ENCODE data around the gene GLI2.

Gene GLI2

DNA sequence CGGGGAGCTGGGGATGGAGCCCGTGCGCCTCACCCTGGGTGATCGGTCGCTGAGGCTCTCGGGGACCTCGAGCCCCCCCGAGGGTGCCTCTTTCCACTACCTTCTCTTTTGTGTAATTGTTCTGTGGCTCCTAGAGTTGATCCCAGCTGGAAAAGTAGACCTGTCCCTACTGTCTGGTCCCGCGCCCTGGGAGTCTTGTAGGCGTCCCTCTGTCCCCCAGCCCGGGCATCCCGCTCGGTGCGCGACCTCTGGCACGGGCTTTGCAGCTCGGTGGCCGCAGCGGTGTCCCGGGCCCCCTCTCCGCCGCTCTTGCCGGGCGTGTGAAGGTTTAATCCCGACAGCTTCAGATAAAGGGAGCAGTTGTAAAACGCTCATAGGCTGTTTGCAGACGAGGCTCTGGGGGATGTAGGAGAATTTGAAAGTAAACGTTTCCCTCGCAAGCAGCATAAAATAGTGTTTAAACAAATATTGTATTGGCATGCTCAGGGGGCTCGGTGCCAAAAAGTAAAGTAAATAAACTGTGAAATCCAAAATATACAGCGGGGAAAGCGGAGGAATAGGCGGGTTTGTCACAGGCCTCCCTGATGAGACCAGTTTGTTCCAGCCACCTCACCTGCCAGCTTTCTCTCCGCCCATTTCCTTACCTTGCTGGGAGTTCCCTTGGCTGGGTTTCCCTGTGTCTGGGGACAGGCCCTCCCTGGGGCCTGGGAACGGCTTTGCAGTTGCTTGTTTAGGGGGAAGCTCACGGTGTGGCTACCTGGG, 1.9 kb downstream of the GLI2 start:
- DNase-seq (ENCODE audit: low read depth in 2 of 2): no peak

DNA sequence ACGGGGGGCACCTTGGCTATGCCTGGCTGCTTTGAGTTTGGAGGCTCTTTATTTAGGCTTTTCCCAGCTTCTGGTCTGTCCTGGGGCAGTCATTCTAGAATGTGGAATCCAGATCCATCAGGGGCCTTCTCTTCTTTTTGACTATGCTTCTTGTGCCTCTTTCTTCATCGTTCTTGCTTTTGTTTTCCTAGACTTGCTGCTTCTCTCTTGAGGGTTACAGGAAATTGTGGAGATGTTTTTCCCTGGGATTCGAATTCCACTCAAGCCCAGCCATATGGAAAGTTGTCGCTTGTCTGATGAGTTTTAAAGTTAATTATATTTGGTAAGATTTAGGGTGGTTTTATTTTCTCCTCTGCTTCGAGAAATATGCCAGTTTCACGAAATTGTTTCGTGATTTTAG, 2.4 kb downstream of the GLI2 start:
- no peak for DNase-seq (ENCODE audit: low read depth in 2 of 2)

DNA sequence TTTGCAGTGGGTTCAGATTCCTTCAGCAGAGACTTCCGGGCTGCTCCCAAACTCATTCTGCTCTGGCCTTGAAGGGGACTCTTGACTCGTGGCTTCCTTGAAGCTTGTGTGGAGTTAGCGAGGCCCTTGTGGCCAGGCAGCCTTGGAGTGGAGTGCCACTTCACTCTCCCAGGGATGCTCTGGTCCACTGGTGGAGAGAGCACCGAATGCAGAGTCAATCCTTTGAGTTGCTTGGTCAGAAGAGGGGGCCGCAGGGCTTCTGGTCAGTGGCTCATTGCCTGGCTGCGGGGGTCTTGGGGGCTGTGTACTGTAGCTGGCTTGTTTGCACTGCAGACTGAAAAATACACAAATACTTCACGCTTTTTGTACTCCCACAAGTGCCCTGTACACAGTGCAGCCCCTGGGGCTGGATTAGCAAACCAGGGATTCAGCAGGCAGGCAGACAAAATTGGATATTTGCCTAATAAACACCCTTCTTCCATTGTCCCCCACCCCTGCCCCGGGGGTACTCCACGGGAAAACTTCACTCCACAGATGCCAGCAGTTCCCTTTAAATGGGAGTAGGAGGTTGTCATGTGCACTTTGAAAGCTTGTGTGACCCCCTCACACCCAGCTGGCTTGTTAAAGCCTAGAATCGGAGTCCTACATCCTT, 3.2 kb downstream of the GLI2 start:
- DNase-seq (ENCODE audit: low read depth in 2 of 2): no peak

DNA sequence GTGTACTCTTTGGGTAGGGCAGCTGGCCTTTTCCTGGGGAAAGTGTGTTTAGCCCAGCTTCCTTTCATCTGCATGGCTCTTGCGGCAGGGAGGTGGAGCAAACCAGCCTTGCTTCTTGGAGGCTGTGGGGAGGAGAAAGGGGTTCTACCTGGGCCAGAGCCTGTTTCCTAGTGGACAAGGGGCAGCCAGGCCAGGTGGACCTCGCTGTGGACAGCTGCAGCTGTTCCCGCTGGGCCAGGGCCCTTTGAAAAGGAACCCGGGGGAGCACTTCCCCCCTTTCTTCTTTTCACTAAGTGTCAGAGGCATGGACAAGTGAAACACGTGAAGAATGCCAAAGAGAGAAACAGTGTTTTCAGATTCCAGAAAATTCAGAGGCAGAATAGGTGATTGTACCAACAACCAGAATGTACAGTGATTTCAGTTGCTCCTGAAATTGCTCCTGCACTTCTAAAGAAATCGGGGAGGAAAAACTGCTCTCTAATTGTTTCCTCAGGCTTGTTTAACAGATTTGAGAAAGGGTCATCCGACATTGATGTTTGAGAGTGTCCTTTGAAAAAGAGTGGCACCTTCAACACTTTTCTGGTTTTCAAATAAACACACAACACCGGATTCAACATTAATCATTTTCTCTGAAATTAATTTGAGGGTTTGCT, 3.9 kb downstream of the GLI2 start:
- no peak for DNase-seq (ENCODE audit: low read depth in 2 of 2)

DNA sequence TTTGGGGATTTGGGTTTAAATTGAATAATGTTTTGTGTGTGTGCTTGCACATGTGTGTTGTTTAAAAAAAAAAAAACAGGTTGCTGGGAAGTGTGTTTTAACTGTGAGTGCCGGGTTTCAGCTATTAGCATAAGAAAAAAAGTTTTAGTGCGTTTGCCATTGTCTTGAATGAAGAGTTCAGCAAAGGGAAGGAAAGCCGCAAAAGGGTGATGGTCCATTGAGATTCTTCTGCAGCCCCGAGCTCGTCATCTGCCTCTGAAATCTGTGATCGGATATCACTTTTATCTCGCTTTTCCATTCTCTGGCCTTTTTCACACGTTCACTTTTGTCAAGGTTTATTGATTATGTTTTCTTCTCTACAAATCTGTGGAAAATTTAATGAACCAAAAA, 4.7 kb downstream of the GLI2 start:
- no peak for DNase-seq (ENCODE audit: low read depth in 2 of 2)

DNA sequence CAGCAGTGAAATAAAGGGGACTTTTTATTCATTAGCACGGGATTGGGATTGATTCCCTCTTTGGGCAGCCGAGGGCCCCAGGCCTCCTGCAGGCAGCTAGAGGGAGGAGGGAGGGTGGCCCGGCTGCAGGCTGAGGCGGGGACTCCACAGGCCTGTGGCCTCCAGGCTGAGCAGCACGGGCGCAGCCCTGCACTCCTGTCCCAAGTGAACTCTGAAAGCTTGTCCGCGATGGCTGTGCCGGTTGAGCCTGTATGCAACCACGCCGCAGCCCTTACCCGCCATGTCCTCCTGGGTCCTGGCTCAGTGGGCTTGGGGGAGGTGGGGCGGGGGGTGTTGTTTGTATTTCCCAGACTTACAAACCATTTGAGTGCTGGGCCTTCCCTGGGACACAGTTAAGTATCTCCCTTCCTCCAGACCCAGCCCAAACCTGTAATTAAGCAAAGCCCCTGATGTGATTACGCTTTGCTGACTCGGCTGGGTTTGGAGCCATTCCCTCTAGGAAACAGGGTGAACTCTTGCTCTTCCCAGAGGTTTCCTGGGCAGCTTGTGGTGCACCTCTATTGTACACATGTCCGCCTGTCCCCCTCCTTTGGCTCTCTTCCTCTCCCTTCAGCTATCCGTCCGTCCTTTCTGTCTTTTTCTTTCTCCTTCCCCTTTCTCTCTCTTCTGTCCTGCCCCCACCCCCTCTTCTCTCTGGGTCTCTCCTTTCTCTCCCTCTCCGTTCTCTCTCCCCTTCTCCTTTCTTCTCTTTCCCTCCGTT, 5.3 kb downstream of the GLI2 start:
- no peak for DNase-seq (ENCODE audit: low read depth in 2 of 2)

DNA sequence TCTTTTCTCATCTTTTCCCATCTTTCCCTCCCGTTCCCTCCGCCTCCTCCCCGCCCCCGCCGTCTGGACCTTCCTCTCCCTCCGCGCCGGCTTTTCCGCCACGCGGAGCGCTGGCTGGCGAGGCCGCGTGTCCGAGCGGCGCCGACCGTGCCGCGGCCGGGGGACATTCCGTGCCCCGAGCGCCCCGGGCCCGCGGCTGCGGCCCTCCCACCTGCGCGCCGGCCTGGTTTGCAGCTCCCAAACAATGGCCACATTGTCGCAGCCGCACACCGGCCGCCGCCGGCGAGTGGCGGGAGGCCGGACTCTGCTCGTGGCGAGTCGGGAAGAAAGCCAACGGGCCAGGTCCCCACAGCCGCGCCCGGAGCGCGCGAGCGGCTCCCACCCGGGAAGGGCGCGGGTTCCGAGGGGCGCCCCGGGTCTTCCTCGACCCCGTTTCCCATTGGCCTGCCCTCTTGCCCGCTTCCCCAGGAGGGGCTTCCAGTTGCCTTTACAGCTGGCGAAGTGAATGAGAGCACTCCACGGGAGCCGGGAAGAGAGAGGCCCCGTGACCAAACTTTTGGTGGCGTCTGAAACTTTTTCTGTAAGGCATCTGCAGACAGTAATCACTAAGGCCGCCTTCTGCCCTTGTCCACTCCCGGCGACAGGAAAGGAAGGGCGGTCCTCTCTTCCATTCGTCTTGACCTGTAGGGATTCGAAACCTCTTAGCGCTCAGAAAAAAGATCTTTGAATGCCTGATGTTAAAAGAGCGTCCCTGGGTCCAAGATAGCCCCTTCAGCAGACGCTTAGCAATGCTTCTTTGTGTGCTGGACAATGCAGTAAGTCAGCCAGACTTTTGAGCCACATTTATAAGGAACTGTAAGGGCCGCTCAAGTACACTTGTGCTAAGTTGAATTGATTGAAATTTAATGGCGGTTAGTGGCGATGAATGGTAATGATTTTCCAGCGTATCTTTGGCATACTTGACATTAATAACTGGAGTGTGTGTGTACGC, 6.2 kb downstream of the GLI2 start:
- DNase-seq (ENCODE audit: low read depth in 2 of 2): no peak

DNA sequence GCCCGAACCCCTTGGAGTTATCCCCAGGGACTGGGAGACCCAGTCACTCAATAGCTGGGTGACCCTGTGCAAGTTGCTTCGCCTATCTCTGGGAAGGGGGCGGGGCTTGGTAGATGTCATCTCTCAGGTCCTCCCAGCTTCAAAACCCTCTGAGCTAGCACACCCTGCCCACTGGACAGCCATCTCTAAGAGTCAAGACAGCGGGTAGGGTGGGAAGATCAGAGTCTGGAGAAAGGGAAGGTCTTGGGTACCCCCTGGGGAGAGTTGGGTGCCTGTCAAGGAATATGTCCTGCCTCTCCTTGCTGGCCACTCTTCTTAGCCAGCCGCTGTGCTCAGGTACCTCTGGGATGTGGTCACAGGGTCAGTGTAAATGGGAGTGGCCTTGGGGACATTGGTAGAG, 8.0 kb downstream of the GLI2 start:
- no peak for DNase-seq (ENCODE audit: low read depth in 2 of 2)

DNA sequence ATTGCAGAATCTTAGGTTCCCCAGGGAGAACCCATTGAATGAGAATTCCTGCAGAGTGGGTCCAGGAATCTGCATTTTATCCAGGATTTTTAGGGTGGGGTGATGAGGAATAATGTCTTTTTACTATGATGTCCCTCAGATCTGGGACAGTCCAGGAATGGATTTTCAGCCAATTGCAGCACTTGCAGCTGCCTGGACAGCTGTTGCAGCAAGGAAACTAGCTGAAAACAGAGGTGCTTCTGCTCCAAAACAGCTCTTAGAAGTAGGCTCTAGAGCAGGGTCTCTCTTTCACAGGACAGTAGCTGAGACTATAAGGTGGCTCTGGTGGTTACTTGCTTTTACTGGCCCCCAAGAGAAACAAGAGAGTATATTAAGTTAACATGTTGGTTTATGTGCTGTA, 9.1 kb downstream of the GLI2 start:
- DNase-seq (ENCODE audit: low read depth in 2 of 2): no peak

DNA sequence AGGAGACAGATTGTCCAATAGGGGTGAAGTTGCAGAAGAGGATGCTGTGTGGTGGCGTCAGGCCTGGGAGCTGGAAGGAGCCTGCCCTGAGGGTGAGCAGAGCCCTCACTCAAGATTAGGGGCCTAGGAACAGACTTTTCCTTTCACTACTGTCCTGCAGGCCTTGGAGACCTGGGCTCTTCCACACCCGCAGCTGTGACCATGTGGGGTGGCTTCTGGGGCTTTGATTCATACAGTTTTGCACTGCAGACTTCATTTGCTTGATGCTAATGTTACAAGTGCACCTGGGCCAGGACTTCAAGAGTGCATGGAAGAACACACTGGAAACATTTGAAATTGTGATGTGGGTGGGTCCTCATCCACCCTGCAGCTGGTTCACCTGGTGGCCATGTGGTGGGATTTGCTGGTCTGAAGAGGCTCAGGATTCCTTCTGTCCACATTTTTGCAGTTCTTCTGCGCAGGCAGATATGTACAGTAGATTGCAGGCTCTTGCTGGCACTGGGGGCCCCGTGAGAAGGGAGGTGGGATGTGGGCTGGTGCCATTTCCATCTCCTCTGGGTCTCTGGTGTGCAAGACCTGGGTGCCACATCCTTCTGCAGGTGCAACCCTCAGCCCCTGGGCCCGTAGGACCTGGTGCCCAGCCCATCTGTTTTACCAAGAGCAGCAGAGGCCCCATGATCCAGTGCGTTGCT, 9.9 kb downstream of the GLI2 start:
- DNase-seq (ENCODE audit: low read depth in 2 of 2): no peak

DNA sequence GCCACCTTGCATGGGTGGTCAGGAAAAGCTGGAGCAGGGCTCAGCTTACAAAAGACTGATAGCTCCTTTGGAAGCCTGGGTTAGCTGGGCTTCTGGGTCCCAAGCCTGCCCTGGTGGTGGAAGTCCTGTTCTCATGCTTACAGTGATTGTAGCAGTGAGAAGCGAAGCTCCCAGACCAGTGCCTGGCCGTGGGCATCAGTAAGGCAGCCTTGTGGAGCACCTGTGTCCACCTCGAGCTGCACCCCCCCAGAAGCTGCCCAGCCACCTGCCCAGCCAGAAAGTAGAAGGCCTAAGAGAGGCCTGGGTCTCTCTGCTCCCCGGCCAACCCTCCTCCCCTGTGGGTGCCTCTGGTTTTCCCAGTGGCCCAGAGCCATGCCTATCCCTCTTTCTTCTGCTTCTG, 10.5 kb downstream of the GLI2 start:
- no peak for DNase-seq (ENCODE audit: low read depth in 2 of 2)

DNA sequence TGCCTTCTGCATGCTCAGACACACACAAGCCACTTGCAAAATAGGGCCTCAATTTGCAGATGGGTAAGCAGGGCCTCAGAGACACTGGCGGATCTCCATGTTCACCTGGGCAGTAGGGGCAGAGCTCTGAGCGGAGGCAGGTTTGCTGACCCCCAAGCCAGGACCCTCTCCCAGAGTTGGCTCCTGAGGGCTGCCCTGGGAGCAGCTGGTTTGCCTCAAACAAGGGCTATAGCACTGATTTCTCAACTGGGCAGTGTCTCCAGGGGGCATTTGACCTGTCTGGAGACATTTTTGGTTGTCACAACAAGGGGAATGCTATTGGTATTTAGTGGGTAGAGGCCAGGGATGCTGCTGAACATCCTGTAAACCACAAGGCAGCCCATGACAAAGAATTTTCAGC, 11.6 kb downstream of the GLI2 start:
- no peak for DNase-seq (ENCODE audit: low read depth in 2 of 2)

DNA sequence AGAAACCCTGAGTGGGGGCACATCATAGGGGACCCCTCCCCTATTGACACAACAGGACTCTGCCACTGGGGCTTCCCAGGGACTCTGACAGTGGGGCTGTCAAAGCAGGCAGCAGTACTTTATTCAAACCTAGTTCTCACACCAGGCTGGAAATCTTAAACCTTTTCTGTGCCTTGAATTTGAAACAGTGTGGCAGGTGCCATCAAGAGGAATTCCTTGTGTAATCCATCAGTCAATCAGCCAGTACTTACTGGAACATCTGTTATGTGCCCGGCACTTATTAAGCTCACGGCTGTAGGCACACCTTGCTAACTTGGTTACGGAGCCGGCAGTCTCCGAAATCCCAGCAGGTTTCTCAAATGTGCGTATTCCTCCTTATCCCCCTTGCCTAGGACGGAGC, 12.0 kb downstream of the GLI2 start:
- no peak for DNase-seq (ENCODE audit: low read depth in 2 of 2)

DNA sequence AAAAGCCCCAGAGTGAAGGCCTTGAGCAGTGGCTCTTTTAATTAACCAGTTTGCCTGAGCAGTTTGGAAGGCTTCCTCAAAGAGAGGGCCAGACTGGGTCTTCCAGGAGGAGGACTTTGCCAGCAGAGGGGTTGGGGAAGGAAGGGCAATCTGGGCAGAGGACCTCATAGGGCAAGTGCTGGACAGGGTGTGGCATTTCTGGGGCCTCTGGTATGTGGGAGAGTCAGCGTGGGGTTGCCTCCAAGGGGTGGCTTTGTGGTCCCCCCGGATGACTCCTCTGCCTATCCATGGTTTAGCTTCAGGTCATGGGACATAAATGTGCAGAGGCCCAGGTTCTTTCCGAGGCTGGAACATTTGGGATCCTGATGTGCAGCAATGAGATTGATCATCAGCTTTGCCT, 12.6 kb downstream of the GLI2 start:
- no peak for DNase-seq (ENCODE audit: low read depth in 2 of 2)

DNA sequence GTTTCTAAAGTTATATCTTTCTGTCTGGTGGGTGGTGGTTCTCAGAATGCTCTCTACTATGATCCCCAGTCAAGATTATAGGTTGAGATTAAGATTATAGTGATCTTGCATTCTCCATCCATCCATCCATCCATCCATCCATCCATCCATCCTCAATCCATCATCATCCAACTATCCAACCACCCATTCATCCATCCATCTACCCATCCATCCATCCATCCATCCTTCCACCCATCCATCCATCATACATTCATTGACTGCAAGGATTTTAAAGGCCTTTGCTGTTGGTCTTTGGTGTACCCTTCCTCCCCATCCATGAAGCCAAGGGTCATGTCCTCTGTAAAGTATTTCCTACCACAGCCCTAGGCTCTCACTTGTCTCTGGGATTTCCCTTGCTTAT, 13.1 kb downstream of the GLI2 start:
- DNase-seq (ENCODE audit: low read depth in 2 of 2): no peak

DNA sequence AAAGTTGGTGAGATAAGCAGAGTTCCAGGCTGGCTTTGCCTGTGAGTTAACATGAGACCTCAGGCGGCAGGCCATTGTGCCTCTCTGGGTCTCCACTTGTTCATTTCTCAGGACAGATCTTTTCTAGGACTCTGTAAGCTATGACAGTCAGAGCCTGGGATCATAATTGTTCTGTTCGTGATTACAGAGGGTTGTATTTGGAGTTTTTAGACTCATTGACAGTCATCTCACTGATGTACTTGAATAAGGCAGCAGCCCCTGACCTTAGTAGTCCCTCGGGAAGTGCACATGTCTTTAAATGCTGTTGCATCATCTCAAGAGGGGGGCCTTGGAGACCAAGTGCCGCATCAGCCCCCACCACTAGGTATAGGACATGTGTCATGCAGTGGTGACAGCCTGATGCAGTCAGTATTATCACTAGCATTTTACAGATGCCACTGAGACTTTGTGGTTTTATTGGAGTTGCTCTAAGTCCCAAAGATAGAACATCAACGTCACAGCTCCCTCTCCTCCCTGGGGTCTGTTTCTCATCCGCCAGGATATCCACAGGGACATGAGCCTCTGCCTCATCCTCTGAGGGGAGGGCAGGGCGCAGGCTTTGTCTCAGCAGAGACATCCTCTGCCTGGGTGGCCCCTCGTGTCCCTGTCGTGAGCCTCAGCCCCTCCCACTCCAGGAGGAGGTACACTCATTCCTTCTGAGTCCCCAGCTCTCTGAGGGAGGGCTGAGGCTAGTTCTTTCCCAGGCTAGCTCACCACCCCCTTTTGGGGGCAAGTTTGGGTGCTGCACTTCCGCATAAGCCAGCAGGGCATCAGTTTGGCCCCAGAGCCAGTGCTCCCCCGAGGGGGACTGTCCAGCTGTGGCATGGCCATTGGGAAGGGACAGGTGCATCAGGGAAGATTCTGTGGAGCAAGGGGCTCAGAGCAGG, 14.1 kb downstream of the GLI2 start:
- DNase-seq (ENCODE audit: low read depth in 2 of 2): no peak

DNA sequence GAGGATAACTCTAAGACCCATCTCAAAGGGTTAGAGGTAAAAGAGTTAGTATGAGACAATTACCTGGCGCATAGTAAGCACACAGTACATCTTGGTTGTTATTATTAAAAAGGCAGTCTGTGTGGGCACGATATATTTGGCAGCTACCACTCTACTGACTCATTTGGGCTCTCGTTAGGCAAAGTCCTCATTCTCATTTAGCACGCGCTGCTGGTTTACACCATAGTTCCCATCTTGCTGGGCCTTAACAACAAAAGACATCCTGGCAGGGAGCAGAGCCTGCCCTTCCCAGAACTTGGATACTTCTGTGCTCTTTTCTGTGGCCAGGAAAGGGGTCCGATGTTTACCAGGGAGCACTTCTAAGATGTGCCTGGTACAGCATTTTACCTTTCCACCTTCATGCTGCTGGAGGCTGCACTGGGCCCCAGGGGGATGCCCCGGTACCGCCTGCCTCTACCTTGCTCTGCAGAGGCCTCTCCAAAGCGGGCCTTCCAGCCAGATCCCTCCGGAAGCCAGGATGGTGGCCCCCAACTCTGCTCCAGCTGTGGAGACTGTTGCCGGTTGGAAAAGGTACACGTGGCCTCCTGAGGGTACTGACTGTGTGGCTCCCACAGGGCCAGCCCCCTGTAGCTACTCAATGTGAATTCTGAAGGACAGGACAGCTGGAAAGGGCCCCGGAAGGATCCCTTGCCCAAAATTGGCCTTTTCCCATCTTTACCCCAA, 15.0 kb downstream of the GLI2 start:
- no peak for DNase-seq (ENCODE audit: low read depth in 2 of 2)

DNA sequence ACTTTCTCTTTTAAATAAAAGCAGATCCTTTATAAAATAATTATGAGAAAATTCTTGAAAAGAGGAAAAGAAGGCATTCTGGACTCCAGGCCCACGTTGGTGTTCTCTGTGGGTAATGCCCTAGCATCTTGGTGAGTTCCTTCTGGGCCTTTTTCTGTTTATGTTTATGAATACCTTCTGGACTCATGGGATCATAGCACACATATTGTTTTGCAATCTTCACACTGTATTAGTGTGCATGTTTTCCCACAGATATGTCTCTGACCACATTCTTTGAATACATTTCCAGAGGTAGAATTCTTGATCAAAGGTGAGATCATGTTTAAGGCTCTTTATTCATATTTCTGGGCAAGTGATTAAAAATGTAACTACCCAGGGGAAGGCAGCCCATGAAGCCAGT, 15.9 kb downstream of the GLI2 start:
- DNase-seq (ENCODE audit: low read depth in 2 of 2): no peak
